Measurements from ENCODE around the gene USP32.

The USP32 gene

DNA sequence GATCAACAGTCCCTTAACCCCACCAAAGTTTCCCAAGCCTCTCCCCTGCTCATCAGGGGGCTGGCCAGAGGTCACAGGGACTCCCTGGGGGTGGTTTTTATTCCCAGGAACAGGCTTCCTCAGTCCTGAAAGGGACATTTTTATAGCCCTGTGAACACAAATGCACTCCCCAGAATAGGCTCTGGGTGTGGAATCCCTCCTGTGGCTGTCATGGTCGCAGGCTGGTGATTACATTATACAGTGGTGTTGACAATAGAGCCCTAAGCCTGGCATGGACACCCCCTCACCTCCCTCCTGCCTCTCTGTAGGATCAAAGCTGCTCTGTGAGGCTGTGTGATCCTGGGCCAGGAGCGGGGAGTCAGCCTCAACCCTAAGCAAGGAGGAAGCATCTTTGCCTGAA is 243.6 kb downstream of the USP32 start:
- DNase-seq (ENCODE audit: low spot score) = peak; percentile 20
- in situ Hi-C loops (cut with MboI; ENCODE audit: low pct_unique_long_range_greater_than_20kb, low sequenced_read_pairs, unreplicated experiment) = loop anchor here (25.0 kb wide), 2 partner anchors 264 to 489 kb away; partner anchors contain the start of gene CHCT1

DNA sequence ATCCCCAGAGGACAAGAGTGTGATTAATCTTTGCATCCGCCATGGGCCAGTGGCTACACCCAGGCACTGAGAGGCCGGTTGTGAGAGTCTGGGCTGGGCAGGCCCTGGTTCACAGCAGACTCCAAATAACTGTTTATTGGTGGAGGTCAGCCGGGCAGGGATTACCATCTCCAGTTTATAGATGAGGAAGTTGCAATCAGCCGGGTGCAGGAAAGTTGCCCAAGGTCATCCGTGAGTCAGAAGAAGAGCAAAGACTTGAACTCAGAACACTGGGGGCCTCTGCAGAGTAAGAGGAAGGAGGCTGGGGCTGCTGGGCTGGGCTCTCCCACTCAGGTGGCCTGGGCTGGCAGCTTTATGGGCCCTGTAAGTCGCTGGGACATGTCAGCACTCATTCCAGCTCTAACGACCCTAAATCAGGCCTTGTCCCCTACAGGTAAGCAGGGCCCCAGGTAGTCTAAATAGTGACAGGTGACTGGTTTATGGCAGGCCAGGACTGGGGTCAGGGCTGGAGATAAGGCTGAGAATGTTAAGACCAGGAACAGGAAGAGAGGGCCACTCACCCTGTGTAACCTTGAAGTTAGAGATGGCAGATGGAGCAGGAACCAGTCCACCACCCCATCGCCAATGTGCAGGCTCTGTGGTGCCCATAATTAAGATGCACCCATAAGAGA is 244.2 kb downstream of the USP32 start:
- no peak for DNase-seq (ENCODE audit: low spot score)
- TF ChIP-seq, protein P1, sequence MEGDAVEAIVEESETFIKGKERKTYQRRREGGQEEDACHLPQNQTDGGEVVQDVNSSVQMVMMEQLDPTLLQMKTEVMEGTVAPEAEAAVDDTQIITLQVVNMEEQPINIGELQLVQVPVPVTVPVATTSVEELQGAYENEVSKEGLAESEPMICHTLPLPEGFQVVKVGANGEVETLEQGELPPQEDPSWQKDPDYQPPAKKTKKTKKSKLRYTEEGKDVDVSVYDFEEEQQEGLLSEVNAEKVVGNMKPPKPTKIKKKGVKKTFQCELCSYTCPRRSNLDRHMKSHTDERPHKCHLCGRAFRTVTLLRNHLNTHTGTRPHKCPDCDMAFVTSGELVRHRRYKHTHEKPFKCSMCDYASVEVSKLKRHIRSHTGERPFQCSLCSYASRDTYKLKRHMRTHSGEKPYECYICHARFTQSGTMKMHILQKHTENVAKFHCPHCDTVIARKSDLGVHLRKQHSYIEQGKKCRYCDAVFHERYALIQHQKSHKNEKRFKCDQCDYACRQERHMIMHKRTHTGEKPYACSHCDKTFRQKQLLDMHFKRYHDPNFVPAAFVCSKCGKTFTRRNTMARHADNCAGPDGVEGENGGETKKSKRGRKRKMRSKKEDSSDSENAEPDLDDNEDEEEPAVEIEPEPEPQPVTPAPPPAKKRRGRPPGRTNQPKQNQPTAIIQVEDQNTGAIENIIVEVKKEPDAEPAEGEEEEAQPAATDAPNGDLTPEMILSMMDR (IDR thresholded peaks at IDR 0.05; ENCODE audit: extremely low read depth, insufficient read depth, missing control alignments) = no peak
- in situ Hi-C loops (cut with MboI; ENCODE audit: low pct_unique_long_range_greater_than_20kb, low sequenced_read_pairs, unreplicated experiment) = loop anchor here (25.0 kb wide), 2 partner anchors 265 to 490 kb away; partner anchors contain the start of gene CHCT1

More for the DNA sequence above, 243.6 kb downstream of the USP32 start:
- TF ChIP-seq, protein P1 (IDR thresholded peaks at IDR 0.05; ENCODE audit: extremely low read depth, insufficient read depth, missing control alignments) = no peak

DNA sequence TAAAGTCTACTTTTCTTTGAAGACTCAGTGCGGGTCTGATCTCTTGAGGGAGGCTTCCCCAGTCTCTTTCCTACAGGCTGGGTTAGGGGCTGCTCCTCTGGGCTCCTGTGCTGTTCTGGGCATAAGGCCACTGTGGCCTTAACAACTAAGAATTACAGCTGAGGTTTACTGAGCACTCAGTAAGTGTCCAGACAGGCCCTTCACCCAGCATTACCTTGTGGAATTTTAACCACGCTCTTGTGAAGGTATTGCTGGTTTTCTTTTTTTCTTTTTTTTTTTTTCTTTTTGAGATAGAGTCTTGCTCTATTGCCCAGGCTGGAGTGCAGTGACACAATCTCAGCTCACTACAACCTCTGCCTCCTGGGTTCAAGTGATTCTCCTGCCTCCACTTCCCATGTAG is 245.7 kb downstream of the USP32 start:
- in situ Hi-C loops (cut with MboI; ENCODE audit: low pct_unique_long_range_greater_than_20kb, low sequenced_read_pairs, unreplicated experiment) = loop anchor here (25.0 kb wide), 2 partner anchors 266 to 491 kb away; partner anchors contain the start of gene CHCT1
- no peak for DNase-seq (ENCODE audit: low spot score)

DNA sequence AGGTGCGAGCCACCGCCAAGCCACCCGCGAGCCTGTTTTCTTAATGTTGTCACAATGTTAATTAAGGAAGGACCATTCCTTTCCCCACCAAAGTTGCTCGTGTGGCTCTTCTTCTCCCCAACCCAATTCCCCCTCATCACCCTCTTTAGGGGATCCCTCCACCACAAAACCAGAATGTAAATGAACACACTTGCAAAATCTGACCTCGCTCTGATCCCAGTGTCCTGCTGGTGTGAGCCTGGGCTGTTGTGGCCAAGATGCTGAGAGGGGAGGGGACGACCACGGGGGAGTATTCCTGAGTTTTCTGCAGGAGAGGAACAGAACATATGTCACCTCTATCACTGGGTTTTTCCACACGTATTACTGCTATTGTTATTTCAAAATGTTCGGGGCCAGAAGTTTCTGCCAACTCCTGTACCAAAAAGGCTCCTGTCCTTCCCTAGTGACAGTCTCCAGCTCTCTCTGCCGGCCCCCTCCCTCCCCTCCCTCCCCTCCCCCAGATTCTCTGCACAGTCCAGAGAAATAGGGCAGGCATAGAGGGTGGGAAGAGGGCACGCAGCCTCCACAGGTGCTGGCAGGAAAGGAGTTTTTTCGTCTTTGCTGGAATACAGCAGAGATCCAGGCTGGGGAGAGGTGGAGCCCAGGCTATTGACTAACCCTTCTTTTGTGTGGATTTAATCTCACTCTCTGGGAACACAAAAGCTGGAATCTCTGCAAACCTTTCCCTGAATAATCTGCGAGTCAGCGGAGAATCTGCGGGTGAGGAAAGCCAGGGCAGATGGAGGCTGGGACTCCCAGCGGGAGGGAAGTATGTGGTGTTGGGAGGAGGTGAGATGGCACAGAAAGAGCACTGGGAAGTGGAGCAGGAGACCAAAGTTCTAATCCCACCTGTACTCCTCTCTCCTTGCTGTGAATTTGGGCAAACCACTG is 246.7 kb downstream of the USP32 start:
- TF ChIP-seq, protein P1 (IDR thresholded peaks at IDR 0.05; ENCODE audit: extremely low read depth, insufficient read depth, missing control alignments) = no peak
- no peak for DNase-seq (ENCODE audit: low spot score)
- in situ Hi-C loops (cut with MboI; ENCODE audit: low pct_unique_long_range_greater_than_20kb, low sequenced_read_pairs, unreplicated experiment) = loop anchor here (25.0 kb wide), 2 partner anchors 267 to 492 kb away; partner anchors contain the start of gene CHCT1

More for the DNA sequence above, 245.7 kb downstream of the USP32 start:
- TF ChIP-seq, protein P1 (IDR thresholded peaks at IDR 0.05; ENCODE audit: extremely low read depth, insufficient read depth, missing control alignments) = no peak

DNA sequence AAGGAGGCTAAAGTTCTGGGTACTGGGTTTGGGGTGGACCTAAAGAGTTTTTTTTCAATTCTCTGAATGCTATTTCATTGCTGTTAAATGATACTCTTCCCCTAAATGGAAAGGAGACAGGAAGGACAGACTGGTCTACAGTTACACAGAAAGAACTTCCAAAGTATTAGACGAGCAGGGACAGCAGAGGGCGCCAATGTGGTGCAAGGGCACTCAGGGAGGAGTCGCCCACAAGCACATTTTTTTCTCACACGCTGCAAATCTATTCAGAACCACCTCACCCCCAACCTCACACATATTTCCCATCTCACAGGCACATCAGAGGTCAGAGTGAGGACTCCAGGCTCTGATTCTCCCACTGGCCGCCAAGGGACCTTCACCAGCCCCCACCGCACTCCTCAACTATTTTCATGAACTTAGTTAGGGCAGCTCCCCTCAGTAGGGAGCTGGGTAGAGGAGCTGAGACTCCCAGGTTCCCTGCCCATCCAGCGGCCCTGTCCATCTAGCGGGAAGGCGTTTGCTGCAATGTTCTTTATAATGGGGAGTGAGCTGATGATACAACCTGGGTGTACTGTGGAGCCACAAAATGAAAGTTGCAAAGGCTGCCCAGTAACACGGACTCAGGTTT is 248.9 kb downstream of the USP32 start:
- peak; percentile 80 for DNase-seq (ENCODE audit: low spot score)
- in situ Hi-C loops (cut with MboI; ENCODE audit: low pct_unique_long_range_greater_than_20kb, low sequenced_read_pairs, unreplicated experiment) = loop anchor here (25.0 kb wide), 2 partner anchors 269 to 494 kb away; partner anchors contain the start of gene CHCT1
- TF ChIP-seq, protein P1 (IDR thresholded peaks at IDR 0.05; ENCODE audit: extremely low read depth, insufficient read depth, missing control alignments) = peak; percentile 89

Measured in GM13977 (cell line).